SK-N-SH treated with all-trans-retinoic acid at 6 μM for 48 hours (cell line): ENCODE results near the gene NBEA.

Experiments used
- ARNTL ChIP-seq: fragments of 450-650 bp; formaldehyde crosslinking; IDR thresholded peaks from 2 replicates; pipeline ENCODE4 v1.5.0; 2020; ENCODE audit warnings: low read depth, mild to moderate bottlenecking, moderate library complexity, borderline replicate concordance
- BACH2 ChIP-seq: fragments of 250-450 bp; sonication (Bioruptor Pico); IDR thresholded peaks from 2 replicates; pipeline ENCODE4 v1.9.0; 2021; ENCODE audit warnings: mild to moderate bottlenecking, borderline replicate concordance
- CREB5 ChIP-seq: fragments of 250-450 bp; sonication (Bioruptor Pico); IDR thresholded peaks from 2 replicates; pipeline ENCODE4 v1.5.1; 2020; ENCODE audit warnings: low read depth, mild to moderate bottlenecking, moderate library complexity
- ESRRG ChIP-seq: fragments of 250-450 bp; sonication (Bioruptor Pico); IDR thresholded peaks from 2 replicates; pipeline ENCODE4 v1.6.1; 2021; ENCODE audit warnings: mild to moderate bottlenecking
- PATZ1 ChIP-seq: fragments of 250-450 bp; sonication (Bioruptor Pico); IDR thresholded peaks from 2 replicates; pipeline ENCODE4 v1.8.0; 2020; ENCODE audit warnings: mild to moderate bottlenecking, moderate library complexity, borderline replicate concordance
- RARB ChIP-seq: fragments of 250-450 bp; sonication (Bioruptor Pico); IDR thresholded peaks from 2 replicates; pipeline ENCODE4 v1.8.0; 2021; ENCODE audit warnings: mild to moderate bottlenecking, moderate library complexity
- SNAI2 ChIP-seq: fragments of 250-450 bp; sonication (Bioruptor Pico); IDR thresholded peaks from 2 replicates; pipeline ENCODE4 v1.5.0; 2020; ENCODE audit warnings: mild to moderate bottlenecking, moderate library complexity
- TCF4 ChIP-seq: fragments of 250-450 bp; sonication (Bioruptor Pico); IDR thresholded peaks from 2 replicates; pipeline ENCODE4 v1.8.0; 2021; ENCODE audit warnings: mild to moderate bottlenecking, moderate library complexity, borderline replicate concordance
- TOX ChIP-seq: fragments of 250-450 bp; sonication (Bioruptor Pico); IDR thresholded peaks from 2 replicates; pipeline ENCODE4 v1.8.0; 2021; ENCODE audit warnings: mild to moderate bottlenecking, moderate library complexity, borderline replicate concordance
- ZC3H10 ChIP-seq: fragments of 250-450 bp; sonication (Bioruptor Pico); IDR thresholded peaks from 2 replicates; pipeline ENCODE4 v1.5.1; 2021; ENCODE audit warnings: mild to moderate bottlenecking, moderate library complexity

GRCh38 chr13:35711909-35712308, 769.8 kb downstream of the NBEA start:
- TF ChIP-seq TOX (CRISPR knock-in tag) (no peak), SNAI2 (no peak), ESRRG (no peak), PATZ1 (CRISPR knock-in tag) (no peak), BACH2 (no peak), RARB (CRISPR knock-in tag) (no peak), ARNTL (CRISPR knock-in tag) (no peak), TCF4 (no peak), CREB5 (no peak), ZC3H10 (CRISPR knock-in tag) (no peak)
